Lower leg skin (tissue), 4 donors: ENCODE measurements around the gene FGFRL1. TPM values are rescaled to one million over a fixed set of nuclear protein-coding genes. Genes with fewer than 3 reads are reported as not detected.

Experiments
- DNase-seq, 2 donors: peaks; one replicate each; pipeline ENCODE4 v3.0.0-alpha.2; 2019; ENCODE audit warnings: low spot score in 2 of 2
- H3K4me3 ChIP-seq: fragments of 200-600 bp; sonication (generic); 2 replicates; pipeline ENCODE4 v1.5.1; 2017; ENCODE audit warnings: mild to moderate bottlenecking, low read depth; ENCODE audit not compliant: poor library complexity, severe bottlenecking
- POLR2A ChIP-seq, 2 donors: fragments of 450-650 bp; IDR thresholded peaks; one replicate each; pipeline ENCODE4 v1.6.1; 2016 to 2017; ENCODE audit warnings: antibody characterized with exemption in 2 of 2, mild to moderate bottlenecking in 1 of 2, moderate library complexity in 1 of 2
- WGBS, 2 donors: methylation state at CpG; one replicate each; pipeline ENCODE4 v1.1.5; 2018; 5-methylcytosine and 5-hydroxymethylcytosine counted together
- intact Hi-C: fragments of 100-400 bp; cut with DNase I; formaldehyde crosslinking; loops from one replicate; pipeline ENCODE4 v1.15.0; 2023; ENCODE audit warnings: low total_unique reads
- total RNA-seq, 4 donors: library from RNA; depleted of rRNA; stranded (reverse); fragments of >200 nt; gene quantifications; one replicate each; pipeline ENCODE4 v1.1.0, GENCODE V29; 2016
- TF ChIP-seq, protein P1 (sequence below), 3 donors: fragments of 450-650 bp; IDR thresholded peaks; one replicate each; pipeline ENCODE4 v1.5.1; 2016; ENCODE audit warnings: antibody characterized with exemption in 3 of 3, mild to moderate bottlenecking in 3 of 3, moderate library complexity in 2 of 3

The FGFRL1 gene
- total RNA-seq, 4 donors from 2014 or later = 7.4 to 13.7 (median 10.7) TPM

GRCh38 chr4:1060121-1060520 lies 48.7 kb downstream of the FGFRL1 start:
- peak in 1 of 2 donors; percentile 69 for DNase-seq
- H3K4me3 ChIP-seq = no peak overlapping the region
- intact Hi-C loops = no loop called here
- 65 to 76% methylated on average over 9 to 10 of the region's 10 CpGs for WGBS, 2 donors
- TF ChIP-seq POLR2A (IDR thresholded peaks at IDR 0.05) = no peak
- TF ChIP-seq, protein P1, sequence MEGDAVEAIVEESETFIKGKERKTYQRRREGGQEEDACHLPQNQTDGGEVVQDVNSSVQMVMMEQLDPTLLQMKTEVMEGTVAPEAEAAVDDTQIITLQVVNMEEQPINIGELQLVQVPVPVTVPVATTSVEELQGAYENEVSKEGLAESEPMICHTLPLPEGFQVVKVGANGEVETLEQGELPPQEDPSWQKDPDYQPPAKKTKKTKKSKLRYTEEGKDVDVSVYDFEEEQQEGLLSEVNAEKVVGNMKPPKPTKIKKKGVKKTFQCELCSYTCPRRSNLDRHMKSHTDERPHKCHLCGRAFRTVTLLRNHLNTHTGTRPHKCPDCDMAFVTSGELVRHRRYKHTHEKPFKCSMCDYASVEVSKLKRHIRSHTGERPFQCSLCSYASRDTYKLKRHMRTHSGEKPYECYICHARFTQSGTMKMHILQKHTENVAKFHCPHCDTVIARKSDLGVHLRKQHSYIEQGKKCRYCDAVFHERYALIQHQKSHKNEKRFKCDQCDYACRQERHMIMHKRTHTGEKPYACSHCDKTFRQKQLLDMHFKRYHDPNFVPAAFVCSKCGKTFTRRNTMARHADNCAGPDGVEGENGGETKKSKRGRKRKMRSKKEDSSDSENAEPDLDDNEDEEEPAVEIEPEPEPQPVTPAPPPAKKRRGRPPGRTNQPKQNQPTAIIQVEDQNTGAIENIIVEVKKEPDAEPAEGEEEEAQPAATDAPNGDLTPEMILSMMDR (IDR thresholded peaks at IDR 0.05) = no peak

DNA sequence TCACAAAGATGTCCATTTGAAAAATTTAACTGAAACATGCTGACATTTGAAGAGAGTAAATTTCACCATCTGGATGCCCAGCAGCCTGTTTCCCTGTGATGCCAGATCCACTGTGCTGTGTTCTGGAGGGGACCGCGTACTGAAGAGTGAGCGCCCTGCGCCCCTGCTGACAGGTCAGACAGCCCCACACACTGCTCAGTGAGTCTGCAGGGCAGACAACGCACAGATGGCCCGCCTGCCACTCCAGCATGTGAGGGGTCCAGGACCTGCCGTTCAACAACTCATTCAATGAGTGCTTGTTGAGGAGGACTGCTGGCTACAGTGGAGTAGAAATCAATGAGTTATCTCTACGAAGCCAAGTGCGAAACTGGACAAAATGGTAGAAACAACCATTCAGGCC lies 49.2 kb downstream of the FGFRL1 start:
- TF ChIP-seq, protein P1 (IDR thresholded peaks at IDR 0.05) = no peak
- no peak for TF ChIP-seq POLR2A (IDR thresholded peaks at IDR 0.05)
- intact Hi-C loops = no loop called here
- DNase-seq = peak in 1 of 2 donors; percentile 70
- H3K4me3 ChIP-seq = no peak overlapping the region
- 87 to 97% methylated on average over 9 of the region's 9 CpGs for WGBS, 2 donors

DNA sequence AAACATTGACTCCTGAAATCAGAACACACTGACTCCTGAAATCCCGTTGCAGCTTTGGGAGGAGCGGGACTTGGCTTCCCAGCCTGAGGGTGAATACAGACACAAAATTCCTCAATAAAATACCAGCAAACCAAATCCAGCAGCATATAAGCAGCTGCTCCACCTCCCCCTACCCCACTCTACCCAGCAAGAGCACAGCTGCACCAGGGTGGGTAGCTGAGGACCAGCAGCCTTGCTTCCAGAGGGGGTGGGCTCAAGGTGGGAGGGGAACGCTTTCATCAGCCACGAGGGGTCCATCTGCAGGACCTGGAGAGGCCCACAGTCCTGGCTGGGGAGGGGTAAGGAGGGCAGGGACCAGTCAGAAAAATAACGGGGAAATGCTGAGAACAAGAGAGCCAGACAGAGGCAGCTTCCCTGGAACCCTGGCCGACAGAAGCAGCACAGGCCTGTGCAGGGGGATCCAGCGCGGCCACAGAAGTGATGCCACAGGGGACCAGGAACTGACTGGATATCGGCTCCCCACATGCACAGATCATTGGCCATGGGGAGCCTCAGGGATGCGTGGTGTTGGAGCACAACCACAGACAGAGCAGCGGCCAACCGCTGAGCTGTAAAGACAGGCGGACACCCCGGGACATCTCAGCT lies 49.8 kb downstream of the FGFRL1 start:
- intact Hi-C loops = no loop called here
- no peak overlapping the region for H3K4me3 ChIP-seq
- no peak for TF ChIP-seq POLR2A (IDR thresholded peaks at IDR 0.05)
- TF ChIP-seq, protein P1 (IDR thresholded peaks at IDR 0.05) = no peak
- peak in 1 of 2 donors; percentile 37 for DNase-seq
- WGBS, 2 donors = 78 to 85% methylated on average over 14 of the region's 14 CpGs

DNA sequence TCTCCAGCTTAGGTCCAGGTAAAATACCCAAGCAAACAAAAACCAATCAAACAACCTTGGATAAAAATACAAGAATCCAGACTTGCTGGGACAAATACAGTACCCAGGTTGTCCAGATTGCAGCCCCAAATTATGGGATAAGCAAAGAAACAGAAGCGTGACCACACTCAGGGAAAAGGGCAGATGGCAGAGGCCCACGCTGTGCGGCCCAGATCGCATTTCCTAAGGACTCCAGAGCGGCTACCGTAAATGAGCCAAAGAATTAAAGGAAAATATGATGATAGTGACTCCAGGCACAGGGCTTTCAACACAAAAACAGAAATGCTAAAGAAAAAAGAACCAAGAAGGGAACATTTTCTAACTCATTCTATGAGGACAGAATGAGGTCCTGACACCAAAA lies 50.3 kb downstream of the FGFRL1 start:
- WGBS, 2 donors = 80 to 98% methylated on average over 6 of the region's 6 CpGs
- intact Hi-C loops = no loop called here
- DNase-seq = no peak
- no peak for TF ChIP-seq POLR2A (IDR thresholded peaks at IDR 0.05)
- TF ChIP-seq, protein P1 (IDR thresholded peaks at IDR 0.05) = no peak
- H3K4me3 ChIP-seq = no peak overlapping the region

- WGBS, 2 donors = 66 to 70% methylated on average over 7 of the region's 7 CpGs
- intact Hi-C loops = no loop called here
- TF ChIP-seq, protein P1 (IDR thresholded peaks at IDR 0.05) = no peak
- TF ChIP-seq POLR2A (IDR thresholded peaks at IDR 0.05) = no peak
- H3K4me3 ChIP-seq = no peak overlapping the region
- DNase-seq = no peak
These were observed 51.0 kb downstream of the FGFRL1 start for GRCh38 chr4:1062419-1062818.

DNA sequence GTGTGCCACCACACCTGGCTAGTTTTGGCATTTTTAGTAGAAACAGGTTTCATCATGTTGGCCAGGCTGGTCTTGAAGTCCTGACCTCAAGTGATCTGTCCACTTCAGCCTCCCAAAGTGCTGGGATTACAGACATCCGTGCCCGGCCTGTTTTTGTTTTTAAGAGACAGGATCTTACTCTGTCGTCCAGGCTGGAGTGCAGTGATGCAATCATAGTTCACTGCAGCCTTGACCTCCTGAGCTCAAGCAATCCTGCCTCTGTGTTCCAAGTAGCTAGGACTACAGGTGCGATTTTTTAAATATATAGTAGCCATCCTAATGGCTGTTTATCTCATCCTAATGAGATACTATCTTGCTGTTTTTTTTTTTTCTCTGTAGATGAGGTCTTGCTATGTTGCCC lies 54.3 kb downstream of the FGFRL1 start:
- no peak for TF ChIP-seq POLR2A (IDR thresholded peaks at IDR 0.05)
- TF ChIP-seq, protein P1 (IDR thresholded peaks at IDR 0.05) = no peak
- intact Hi-C loops = no loop called here
- H3K4me3 ChIP-seq = no peak overlapping the region
- no peak for DNase-seq
- 40 to 58% methylated on average over 4 of the region's 4 CpGs for WGBS, 2 donors
